Activated naive CD4-positive, alpha-beta T cell treated with anti-CD3 and anti-CD28 coated beads for 36 hours (primary cell): ENCODE results near the gene TAT. TPM values are rescaled to one million over a fixed set of nuclear protein-coding genes. Genes with fewer than 3 reads are reported as not detected.
"Not testable (repeated sequence)": the region's sequence is repeated elsewhere in the genome, so short reads cannot be mapped to it uniquely, and the experiment has no call there.

Source experiments
- CTCF ChIA-PET: fragments of 350-600 bp; sonication (Branson Sonifier 250); formaldehyde crosslinking; loops from one replicate; lab custom pipeline; 2021; ENCODE audit warnings: antibody characterized with exemption; lab: Charles Lee
- DNase-seq: peaks from one replicate; pipeline ENCODE4 v3.0.0-alpha.2; 2020
- H3K27ac Mint-ChIP-seq: one replicate; pipeline ENCODE4 v1.8.0; 2021; ENCODE audit warnings: mild to moderate bottlenecking, mixed read lengths
- H3K27me3 Mint-ChIP-seq: one replicate; pipeline ENCODE4 v1.8.0; 2021; ENCODE audit warnings: low read depth, mixed read lengths
- H3K36me3 Mint-ChIP-seq: one replicate; pipeline ENCODE4 v1.8.0; 2021; ENCODE audit warnings: low read depth, mixed read lengths
- H3K4me1 Mint-ChIP-seq: one replicate; pipeline ENCODE4 v1.8.0; 2021; ENCODE audit warnings: low read depth, mixed read lengths
- H3K4me3 Mint-ChIP-seq: one replicate; pipeline ENCODE4 v1.8.0; 2021; ENCODE audit warnings: mild to moderate bottlenecking, moderate library complexity, mixed read lengths
- H3K9me3 Mint-ChIP-seq: one replicate; pipeline ENCODE4 v1.8.0; 2021; ENCODE audit warnings: mixed read lengths
- intact Hi-C: fragments of 100-400 bp; cut with micrococcal nuclease; formaldehyde crosslinking; loops from one replicate; pipeline ENCODE4 v1.15.1; 2023
- total RNA-seq, 2 experiments: library from RNA; stranded (reverse); gene quantifications; one replicate each; pipeline ENCODE4 v1.2.3, GENCODE V29; 2021

TAT gene
- total RNA-seq, result not detected

DNA sequence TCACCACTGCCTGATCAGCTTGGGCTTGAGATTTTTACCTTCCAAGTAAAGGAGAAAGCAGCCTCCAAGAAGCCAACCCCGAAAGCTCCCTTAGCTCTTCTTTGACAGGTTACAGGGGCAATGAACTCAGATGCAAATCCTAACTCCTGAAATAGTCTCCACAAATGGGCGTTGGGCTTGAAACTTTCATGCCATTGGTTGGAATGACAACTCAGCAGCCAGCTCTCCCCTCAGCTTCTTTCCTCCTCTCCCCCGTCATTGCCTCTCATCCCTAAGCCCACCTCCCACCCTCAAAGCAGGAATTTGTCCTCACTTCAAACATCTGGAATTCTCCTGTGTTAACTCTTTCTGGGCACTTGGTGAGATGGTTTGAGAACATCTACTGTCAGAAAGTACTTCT lies at the start of gene TAT:
Gene TAT, minus strand, starts transcription at position 122 of the 400 bp plus-strand sequence. CDS start 677 bp downstream, outside the sequence.
- Mint-ChIP-seq H3K4me3 (no peak within 1 kb of the TSS), H3K9me3 (no peaks in the 10 kb centered on the region), H3K27ac (no peak within 1 kb of the TSS), H3K36me3 (no peaks in the 10 kb centered on the region), H3K4me1 (no peaks in the 10 kb centered on the region), H3K27me3 (no peaks in the 10 kb centered on the region)
- no peak for DNase-seq
- CTCF ChIA-PET, result interaction anchor here (1.5 kb wide), 1 partner anchor 34 kb away, joined by 8 read pairs; no protein-coding TSS in a partner anchor
- intact Hi-C loops, result no loop called here

DNA sequence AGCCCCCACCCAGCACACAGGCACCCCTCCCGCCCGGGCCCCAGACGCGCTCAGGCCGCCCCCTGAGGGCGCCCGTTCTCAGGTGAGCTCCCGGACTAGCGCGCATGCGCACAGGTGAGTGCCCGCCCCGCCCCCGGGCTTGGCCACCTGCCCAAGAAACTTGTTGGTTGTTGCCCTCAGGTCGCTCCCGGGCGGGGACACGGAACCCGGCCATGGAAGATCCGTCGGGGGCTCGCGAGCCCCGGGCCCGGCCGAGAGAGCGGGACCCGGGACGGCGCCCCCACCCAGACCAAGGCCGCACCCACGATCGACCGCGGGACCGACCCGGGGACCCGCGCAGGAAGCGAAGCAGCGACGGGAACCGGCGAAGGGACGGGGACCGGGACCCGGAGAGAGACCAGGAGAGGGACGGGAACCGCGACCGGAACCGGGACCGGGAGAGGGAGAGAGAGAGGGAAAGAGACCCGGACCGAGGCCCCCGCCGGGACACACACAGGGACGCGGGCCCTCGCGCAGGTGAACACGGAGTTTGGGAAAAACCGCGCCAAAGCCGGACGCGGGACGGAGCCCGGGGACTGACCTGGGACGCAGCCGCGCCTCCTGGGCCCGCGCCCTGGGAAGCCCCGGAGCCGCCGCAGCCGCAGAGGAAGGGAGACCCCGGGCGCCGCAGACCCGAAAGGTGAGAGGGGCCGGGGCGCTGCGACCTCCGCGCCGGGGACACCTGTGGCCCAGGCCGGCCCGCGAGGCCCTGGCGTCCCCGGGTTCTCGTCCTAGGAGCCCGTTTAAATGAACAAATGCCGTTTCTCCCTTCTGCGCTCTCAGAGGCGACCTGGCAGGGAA lies 49.3 kb upstream of the TAT start, which contains the start of gene MARVELD3:
Gene MARVELD3, plus strand, starts transcription at position 167 of the 840 bp plus-strand sequence. Its CDS starts 46 bp downstream, at position 213.
- intact Hi-C loops, result no loop called here
- H3K27ac Mint-ChIP-seq, result no peak within 1 kb of the TSS
- peak within 1 kb of the TSS; percentile 37 for H3K4me3 Mint-ChIP-seq
- peak; percentile 26 for DNase-seq
- H3K9me3 Mint-ChIP-seq, result no peaks in the 10 kb centered on the region
- peaks cover 5% of the 10 kb centered on the region for H3K4me1 Mint-ChIP-seq
- H3K27me3 Mint-ChIP-seq, result peaks cover 12% of the 10 kb centered on the region
- CTCF ChIA-PET, result no interaction called here
- no peaks in the 10 kb centered on the region for H3K36me3 Mint-ChIP-seq

DNA sequence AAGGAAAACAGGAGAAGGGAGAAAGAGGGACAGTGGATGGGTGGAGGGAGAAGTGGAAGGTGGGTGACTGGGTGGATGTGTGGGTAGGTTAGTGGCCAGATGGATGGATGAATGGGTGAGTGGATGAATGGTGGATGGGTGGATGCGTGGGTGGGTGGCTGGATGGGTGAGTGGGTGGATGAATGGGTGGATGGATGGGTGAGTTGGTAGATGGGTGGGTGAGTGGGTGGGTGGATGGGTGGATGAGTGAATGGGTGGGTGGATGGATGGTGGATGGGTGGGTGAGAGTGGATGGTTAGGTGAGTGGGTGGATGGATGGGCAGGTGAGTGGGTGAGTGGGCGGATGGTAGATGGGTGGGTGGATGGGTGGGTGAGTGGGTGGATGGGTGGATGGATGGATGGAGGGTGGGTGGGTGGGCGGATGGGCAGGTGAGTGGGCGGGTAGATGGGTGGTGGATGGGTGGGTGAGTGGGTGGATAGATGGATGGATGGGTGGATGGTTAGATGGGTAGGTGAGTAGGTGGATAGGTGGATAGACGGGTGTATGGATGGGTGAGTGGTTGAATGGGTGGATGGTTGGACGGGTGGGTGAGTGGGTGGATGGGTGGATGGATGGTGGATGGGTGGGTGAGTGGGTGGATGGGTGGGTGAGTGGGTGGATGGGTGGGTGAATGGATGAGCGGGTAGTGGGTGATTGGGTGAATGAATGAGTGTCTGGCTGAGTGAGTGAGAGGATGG lies 48.4 kb upstream of the TAT start:
- no peak for DNase-seq
- intact Hi-C loops, result no loop called here
- Mint-ChIP-seq H3K36me3 (no peaks in the 10 kb centered on the region), H3K9me3 (no peaks in the 10 kb centered on the region), H3K27me3 (peaks cover 14% of the 10 kb centered on the region), H3K4me3 (peak overlapping the region; percentile 19), H3K4me1 (peaks cover 5% of the 10 kb centered on the region), H3K27ac (no peak overlapping the region)
- CTCF ChIA-PET, result no interaction called here

DNA sequence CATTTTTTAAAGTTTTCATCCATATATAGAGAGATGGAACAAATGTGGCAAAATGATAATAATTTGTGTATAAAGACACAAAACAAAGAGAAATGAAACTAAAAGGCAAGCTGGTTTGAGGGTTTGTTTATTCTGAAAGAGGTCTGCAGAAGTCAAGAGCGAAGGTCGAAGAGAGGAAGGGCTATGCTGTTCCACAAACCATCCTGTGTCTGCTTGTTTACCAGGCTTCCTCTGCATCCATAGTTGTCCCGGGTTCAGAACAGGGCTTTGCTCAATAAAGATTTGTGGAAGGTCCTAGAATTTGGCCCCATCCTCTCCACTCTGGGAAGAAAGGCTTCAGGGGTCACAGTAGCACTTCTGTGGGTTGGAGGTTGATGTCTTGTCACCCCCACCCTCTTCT lies 46.7 kb upstream of the TAT start:
- H3K4me1 Mint-ChIP-seq, result peaks cover 5% of the 10 kb centered on the region
- CTCF ChIA-PET, result interaction anchor here (0.6 kb wide), 1 partner anchor 125 kb away, joined by 3 read pairs; no protein-coding TSS in a partner anchor

DNA sequence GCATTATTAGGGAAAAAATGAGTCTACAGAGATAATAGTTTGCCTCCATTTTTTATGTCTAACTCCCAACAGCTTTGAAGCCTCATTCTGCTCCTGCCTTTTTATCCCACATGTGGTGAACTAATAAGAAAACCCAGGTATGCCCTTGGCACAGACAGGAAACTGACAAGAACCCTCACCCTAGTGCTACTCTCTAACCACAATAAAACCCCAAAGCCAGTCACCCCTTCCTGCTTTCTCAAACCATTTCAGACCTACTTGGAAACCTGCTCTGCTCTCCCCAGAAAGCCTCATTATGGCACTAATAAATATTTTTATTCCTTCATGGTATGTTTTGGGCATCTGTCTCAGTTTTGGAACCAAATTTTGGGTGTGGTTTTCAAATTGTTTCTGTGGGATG lies 45.2 kb upstream of the TAT start:
- CTCF ChIA-PET, result interaction anchor here (1.3 kb wide), 1 partner anchor 12 kb away, joined by 5 read pairs; no protein-coding TSS in a partner anchor
- no peaks in the 10 kb centered on the region for H3K9me3 Mint-ChIP-seq
- intact Hi-C loops, result no loop called here
- H3K27me3 Mint-ChIP-seq, result peaks cover 7% of the 10 kb centered on the region
- H3K4me3 Mint-ChIP-seq, result no peak overlapping the region
- no peak overlapping the region for H3K27ac Mint-ChIP-seq
- DNase-seq, result no peak
- H3K4me1 Mint-ChIP-seq, result peaks cover 5% of the 10 kb centered on the region
- no peaks in the 10 kb centered on the region for H3K36me3 Mint-ChIP-seq

More for the DNA sequence above, 46.7 kb upstream of the TAT start:
- H3K27ac Mint-ChIP-seq, result no peak overlapping the region
- no peaks in the 10 kb centered on the region for H3K36me3 Mint-ChIP-seq
- no peak for DNase-seq
- peaks cover 13% of the 10 kb centered on the region for H3K27me3 Mint-ChIP-seq
- no peak overlapping the region for H3K4me3 Mint-ChIP-seq
- no peaks in the 10 kb centered on the region for H3K9me3 Mint-ChIP-seq
- intact Hi-C loops, result no loop called here

DNA sequence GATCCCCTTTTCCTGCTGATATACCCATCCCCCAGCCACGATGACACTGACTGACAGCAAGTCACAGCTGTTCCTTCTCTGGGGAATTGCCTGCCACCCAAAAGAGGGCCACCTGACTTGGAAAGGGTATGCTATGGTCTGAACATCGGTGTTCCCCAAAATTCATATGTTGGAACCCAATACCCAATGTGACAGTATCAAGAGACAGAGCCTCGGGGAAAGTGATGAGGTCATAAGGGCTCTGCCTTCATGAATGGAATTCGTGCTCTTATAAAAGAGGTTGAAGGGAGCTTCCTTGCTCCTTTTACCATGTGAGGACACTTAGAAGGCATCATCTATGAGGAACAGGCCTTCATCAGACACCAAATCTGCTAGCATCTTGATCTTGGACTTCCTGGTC lies 41.5 kb upstream of the TAT start:
- Mint-ChIP-seq H3K27me3 (peaks cover 5% of the 10 kb centered on the region), H3K4me3 (no peak overlapping the region), H3K9me3 (no peaks in the 10 kb centered on the region), H3K27ac (no peak overlapping the region), H3K36me3 (no peaks in the 10 kb centered on the region), H3K4me1 (peaks cover 5% of the 10 kb centered on the region)
- intact Hi-C loops, result loop anchor here (10.0 kb wide), 1 partner anchor 814 kb away; the partner anchor contains the start of gene VAC14
- CTCF ChIA-PET, result interaction anchor here (0.5 to 1.1 kb wide), 3 partner anchors 7 to 293 kb away, joined by 3 read pairs; no protein-coding TSS in a partner anchor
- no peak for DNase-seq

DNA sequence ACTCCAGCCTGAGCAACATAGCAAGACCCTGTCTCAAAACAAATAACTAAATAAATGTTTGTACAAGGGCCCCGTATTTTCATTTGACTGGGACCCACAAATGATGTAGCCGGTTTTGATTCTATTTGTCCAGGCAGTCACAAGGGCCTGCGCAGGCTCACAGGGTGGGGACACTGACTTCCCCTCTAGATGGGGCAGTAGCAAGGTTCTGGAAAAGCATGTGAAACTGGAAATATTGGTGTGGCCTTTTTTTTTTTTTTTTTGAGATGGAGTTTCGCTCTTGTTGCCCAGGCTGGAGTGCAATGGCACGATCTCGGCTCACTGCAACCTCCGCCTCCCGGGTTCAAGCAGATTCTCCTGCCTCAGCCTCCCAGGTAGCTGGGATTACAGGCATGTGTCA lies 38.1 kb upstream of the TAT start:
- H3K4me3 Mint-ChIP-seq, CTCF ChIA-PET, H3K36me3 Mint-ChIP-seq, H3K9me3 Mint-ChIP-seq, DNase-seq, H3K27ac Mint-ChIP-seq, H3K4me1 Mint-ChIP-seq, H3K27me3 Mint-ChIP-seq: not testable (repeated sequence)
- intact Hi-C loops, result loop anchor here (5.0 to 10.0 kb wide), 2 partner anchors 133 to 810 kb away; partner anchors contain the start of gene VAC14

DNA sequence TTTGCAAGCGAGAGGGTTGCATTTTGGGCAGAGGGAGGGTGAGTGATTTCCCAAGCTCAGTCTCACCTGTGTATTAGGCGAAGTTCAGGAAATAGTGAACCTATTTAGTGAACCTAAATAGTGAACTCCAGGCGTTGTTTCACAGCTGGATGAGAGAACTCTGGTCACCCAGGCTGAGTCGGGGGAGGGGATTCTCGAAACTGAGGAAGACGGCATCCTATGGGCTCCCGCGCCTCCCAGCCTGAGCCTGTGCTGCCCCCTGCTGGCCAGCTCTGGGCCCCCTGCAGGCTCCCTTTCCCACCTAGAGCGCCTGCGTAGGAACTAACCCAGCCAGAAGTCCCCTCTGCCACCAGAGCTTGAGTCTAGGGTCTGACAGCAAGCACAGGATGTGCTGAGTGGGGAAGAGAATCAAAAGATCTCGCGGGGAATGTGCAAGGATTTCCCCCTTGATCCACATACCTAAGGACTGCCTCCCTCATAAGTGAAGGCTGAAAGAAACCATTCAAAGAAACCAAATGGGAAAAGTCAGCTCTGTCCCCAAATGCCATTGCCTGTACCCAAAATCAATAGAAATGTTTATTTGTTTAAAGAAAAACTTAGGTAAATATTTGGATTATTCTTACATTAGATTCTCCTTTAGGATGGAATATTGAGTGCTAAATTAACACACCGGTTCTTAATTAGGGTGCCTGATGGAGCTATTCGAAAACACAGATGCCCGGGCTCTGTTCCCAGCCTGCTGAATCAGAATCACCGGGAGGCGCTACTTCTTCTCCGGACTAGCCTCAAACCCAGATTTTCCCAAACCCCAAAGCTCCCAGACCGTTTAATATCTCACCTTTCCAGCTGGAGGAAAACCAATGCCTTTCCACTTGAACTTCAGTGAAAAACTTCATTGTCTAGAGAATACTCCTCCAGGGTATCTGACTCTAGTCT lies 34.3 kb upstream of the TAT start:
- Mint-ChIP-seq H3K9me3 (no peaks in the 10 kb centered on the region), H3K4me1 (peaks cover 14% of the 10 kb centered on the region), H3K27me3 (peaks cover 2% of the 10 kb centered on the region), H3K4me3 (no peak overlapping the region), H3K36me3 (no peaks in the 10 kb centered on the region), H3K27ac (no peak overlapping the region)
- peak; percentile 87 for DNase-seq
- intact Hi-C loops, result loop anchor here (1.0 to 10.0 kb wide), 9 partner anchors 46 to 806 kb away; partner anchors contain the start of genes VAC14 and ZNF23
- CTCF ChIA-PET, result interaction anchor here (0.5 to 3.9 kb wide), 53 partner anchors 8 to 505 kb away, joined by 3 to 75 read pairs (median 5); partner anchors contain the start of genes TAT and ZNF23

DNA sequence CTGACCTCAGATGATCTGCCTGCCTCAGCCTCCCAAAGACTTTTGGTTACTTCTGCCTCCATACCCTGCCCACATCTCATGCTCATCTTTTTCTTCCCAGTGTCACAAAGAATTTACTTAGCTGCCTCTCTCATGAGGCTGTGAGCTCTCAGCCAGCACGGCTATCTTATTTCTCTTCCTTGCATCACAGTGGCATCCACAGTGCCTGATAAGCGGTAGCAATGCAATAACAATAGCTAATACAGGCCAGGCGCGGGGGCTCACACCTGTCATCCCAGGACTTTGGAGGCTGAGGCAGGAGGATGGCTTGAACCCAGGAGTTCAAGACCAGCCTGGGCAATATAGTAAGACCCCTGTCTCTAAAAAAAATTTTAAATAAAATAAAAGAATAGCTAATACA lies 33.6 kb upstream of the TAT start:
- CTCF ChIA-PET, result interaction anchor here (0.6 to 3.9 kb wide), 42 partner anchors 8 to 353 kb away, joined by 3 to 75 read pairs (median 6); partner anchors contain the start of genes TAT and ZNF23

DNA sequence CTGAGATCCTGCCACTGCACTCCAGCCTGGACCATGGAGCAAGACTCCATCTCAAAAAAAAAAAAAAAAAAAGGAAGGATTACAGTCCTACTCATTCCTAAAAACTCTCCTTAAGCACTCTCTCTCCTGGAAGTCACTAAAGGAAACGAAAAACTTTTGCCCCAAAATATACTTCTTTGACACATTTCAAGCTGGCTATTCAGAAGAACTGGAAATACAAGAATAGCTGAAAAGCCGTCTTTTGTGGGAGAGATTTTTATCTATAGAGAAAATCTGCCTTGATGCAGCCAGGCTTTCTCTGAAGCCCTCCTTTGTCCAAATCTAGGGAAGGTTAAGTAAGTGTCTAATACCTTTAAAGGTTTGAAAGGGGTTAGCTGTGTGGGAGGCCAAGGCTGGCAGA lies 32.2 kb upstream of the TAT start:
- Mint-ChIP-seq H3K27me3 (peaks cover 2% of the 10 kb centered on the region), H3K4me1 (peaks cover 14% of the 10 kb centered on the region), H3K4me3 (no peak overlapping the region), H3K36me3 (no peaks in the 10 kb centered on the region), H3K27ac (peak overlapping the region; percentile 81), H3K9me3 (no peaks in the 10 kb centered on the region)
- no peak for DNase-seq
- intact Hi-C loops, result no loop called here
- CTCF ChIA-PET, result interaction anchor here (0.9 to 3.9 kb wide), 12 partner anchors 13 to 201 kb away, joined by 3 to 75 read pairs (median 4); partner anchors contain the start of gene CHST4

More for the DNA sequence above, 33.6 kb upstream of the TAT start:
- Mint-ChIP-seq H3K36me3 (no peaks in the 10 kb centered on the region), H3K9me3 (no peaks in the 10 kb centered on the region), H3K4me1 (peaks cover 14% of the 10 kb centered on the region), H3K4me3 (no peak overlapping the region), H3K27me3 (peaks cover 2% of the 10 kb centered on the region), H3K27ac (no peak overlapping the region)
- no peak for DNase-seq
- intact Hi-C loops, result loop anchor here (2.0 to 10.0 kb wide), 4 partner anchors 128 to 806 kb away; partner anchors contain the start of gene VAC14

DNA sequence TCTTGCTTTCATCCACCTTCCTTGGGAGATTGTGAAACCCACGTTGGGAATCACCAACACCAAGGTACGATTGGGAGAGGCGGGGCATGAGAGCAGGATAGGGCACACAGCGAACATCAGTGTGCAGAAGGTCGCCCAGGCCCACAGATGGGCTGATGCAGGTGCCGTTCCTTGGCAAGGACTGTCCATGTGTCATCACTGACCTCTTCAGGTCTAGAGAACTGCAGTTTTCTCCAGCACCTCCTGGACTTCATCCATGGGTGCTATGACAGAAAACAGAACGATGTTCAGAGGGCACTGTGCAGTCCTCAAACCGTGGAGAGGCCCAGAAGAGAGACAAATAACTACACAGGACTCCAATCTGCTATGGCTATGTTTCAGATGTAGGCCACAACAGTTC lies 23.9 kb upstream of the TAT start:
- H3K27me3 Mint-ChIP-seq, result peaks cover 7% of the 10 kb centered on the region
- H3K4me3 Mint-ChIP-seq, result no peak overlapping the region
- no peaks in the 10 kb centered on the region for H3K36me3 Mint-ChIP-seq
- intact Hi-C loops, result no loop called here
- no peak for DNase-seq
- CTCF ChIA-PET, result no interaction called here
- H3K9me3 Mint-ChIP-seq, result no peaks in the 10 kb centered on the region
- no peak overlapping the region for H3K27ac Mint-ChIP-seq
- H3K4me1 Mint-ChIP-seq, result no peaks in the 10 kb centered on the region
